ENCODE data around the gene HOXA13. TPM values are rescaled to one million over a fixed set of nuclear protein-coding genes. Genes with fewer than 3 reads are reported as not detected.

The HOXA13 gene
- total RNA-seq, 1 donor from 2014 or later, result not detected

DNA sequence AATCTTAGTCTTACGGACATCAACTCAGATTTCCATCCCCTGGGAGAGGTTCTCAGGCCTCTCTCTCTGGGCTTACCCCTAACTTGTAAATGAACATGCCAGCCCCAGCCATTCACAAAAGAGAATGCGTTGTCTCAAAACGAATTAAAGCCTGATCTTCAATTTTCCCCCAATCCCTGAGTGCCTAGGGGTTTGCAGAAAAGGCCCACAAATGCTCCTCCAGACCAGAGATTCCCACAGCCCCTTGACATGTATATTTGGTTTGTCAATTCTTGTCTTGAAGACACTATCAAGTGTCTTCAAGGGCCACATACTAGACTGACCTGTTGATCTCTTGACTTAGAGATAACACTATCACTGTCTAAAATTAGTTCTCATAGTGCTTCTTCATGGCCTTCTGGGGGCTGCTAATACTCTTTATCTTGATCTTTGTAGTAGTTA is 11.9 kb upstream of the HOXA13 start:
- ATAC-seq, result no peak
- intact Hi-C loops (cut with DNase I), result loop anchor here (5.0 to 10.0 kb wide), 3 partner anchors 366 to 711 kb away; no protein-coding TSS in a partner anchor
- DNase-seq (ENCODE audit: missing footprints), result no peak

DNA sequence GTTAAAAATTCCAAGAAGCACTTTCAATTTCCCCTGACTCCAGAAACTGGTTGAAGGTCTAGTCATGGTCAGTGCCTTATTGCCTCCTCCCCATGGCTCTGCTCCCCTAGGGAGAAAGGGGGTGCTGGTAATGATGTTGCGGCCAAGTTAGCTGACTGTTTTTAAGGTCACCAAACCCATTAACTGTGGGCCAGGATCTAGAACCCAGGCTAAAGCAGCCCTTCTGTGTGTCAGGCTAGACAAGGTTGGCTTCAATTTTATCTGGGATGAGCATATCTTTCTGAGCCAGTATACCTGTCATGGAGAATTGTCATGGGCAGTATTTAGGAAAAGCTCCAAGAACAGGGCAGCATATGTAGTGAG is 11.2 kb upstream of the HOXA13 start:
- intact Hi-C loops (cut with DNase I), result loop anchor here (5.0 to 10.0 kb wide), 3 partner anchors 366 to 711 kb away; no protein-coding TSS in a partner anchor
- ATAC-seq, result no peak
- DNase-seq (ENCODE audit: missing footprints), result no peak

DNA sequence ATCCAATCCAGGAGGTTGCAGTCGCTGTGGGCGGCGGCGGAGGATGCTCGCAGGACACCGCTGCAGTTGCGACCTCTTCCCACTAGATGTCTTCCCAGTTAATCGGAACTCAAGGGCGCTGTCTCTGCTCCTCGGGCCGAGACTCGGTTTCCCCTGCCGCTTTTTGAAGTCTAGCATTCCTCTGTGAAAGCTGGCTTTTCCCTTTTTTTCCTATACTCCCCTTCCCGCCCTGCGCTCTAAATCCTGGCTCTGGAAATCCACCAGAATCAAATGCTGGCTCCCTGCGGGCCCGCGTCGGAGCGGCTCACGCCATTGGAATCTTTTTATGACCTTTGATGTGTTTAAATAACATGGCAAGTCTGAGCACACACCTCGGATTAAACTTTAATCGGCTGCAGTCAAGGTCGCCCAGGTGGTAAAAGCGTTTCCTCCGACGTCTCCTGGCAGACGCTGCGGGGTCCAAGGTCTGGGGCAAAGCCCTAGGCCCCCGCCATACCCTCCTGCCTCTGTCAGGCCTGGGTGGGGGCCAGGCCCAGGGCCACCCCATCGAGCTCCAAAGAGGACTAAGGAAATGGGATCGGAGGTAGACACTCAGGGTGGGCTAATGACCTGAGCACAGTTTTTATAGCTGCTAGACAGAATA is 10.7 kb upstream of the HOXA13 start:
- no peak for DNase-seq (ENCODE audit: missing footprints)
- peak; percentile 59 for ATAC-seq
- intact Hi-C loops (cut with DNase I), result loop anchor here (5.0 to 10.0 kb wide), 3 partner anchors 367 to 712 kb away; no protein-coding TSS in a partner anchor

DNA sequence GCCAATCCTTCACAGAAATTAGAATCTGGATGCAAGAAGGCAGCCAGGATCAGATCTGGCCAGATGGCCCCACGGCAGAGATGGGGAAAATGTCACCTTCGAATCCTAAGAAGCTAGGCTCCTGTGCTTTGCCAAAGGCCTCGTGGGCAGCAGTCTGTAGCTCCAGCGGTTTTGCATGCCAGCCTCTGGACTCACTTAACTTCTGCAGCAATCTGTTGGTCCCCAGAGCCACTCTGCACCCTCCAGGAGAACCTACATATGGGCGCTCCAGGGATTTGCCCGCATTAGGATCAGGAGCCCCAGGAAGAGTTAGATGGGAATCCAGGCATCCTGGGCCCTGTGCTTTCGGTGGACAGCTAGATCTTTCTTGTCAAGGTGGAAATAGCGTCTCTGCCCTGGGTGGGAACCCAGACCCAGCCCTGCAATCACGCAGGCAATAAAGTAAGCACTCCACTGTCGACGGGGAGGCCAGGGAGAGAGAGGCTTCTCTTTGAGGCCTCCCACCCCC is 10.1 kb upstream of the HOXA13 start:
- no peak for ATAC-seq
- intact Hi-C loops (cut with DNase I), result loop anchor here (5.0 to 10.0 kb wide), 3 partner anchors 367 to 712 kb away; no protein-coding TSS in a partner anchor
- DNase-seq (ENCODE audit: missing footprints), result no peak

DNA sequence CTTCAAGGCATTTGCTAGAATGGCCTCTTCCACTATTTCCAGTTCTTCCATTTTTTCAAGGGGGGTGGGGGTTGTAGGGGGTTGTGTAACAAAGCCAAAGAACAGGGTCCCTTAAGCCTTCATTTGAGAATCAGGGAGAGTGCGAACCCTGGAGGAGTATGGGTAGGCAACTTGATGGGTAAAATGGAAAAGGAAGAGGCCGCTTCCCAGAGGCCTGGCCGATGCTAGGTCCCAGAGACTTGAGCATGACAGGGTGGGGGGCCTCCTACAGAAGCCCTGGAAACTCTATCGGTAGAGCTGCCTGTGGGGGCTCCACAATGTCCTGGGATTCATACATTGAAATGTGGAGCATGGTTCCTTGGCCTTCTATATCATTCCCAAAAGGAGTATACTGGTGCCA is 9.1 kb upstream of the HOXA13 start:
- intact Hi-C loops (cut with DNase I), result no loop called here
- ATAC-seq, result no peak
- DNase-seq (ENCODE audit: missing footprints), result no peak

DNA sequence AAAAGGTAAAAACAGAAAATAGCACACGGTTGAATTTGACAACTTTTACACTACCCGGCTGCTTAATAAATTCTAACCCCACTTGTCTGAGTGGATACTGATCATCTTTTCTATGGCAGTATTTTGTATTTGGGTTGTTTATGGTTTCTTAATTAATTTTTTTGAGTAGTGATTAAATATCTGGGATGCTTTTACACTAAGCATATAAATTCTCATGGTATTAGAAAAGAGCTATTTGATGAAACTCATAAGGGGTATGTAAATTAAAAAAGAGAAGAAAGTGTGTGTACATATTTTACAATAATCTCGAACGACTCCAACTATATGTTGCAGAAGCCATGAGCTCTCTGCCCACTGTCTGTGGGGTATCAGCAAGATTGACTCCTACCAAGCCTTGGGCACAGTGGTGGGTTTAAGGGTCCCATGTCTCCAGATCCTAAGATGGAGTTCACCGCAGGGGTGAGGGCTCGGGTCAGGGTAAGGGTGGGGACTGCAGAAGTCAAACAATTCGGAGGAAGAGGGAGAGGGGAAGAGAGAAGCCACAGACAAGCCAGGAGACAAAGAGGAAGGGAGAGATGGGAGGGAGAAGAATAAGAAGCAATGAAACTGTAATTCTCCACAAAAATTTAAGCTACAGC is 7.6 kb upstream of the HOXA13 start:
- intact Hi-C loops (cut with DNase I), result no loop called here
- DNase-seq (ENCODE audit: missing footprints) (no peak), ATAC-seq (no peak)

DNA sequence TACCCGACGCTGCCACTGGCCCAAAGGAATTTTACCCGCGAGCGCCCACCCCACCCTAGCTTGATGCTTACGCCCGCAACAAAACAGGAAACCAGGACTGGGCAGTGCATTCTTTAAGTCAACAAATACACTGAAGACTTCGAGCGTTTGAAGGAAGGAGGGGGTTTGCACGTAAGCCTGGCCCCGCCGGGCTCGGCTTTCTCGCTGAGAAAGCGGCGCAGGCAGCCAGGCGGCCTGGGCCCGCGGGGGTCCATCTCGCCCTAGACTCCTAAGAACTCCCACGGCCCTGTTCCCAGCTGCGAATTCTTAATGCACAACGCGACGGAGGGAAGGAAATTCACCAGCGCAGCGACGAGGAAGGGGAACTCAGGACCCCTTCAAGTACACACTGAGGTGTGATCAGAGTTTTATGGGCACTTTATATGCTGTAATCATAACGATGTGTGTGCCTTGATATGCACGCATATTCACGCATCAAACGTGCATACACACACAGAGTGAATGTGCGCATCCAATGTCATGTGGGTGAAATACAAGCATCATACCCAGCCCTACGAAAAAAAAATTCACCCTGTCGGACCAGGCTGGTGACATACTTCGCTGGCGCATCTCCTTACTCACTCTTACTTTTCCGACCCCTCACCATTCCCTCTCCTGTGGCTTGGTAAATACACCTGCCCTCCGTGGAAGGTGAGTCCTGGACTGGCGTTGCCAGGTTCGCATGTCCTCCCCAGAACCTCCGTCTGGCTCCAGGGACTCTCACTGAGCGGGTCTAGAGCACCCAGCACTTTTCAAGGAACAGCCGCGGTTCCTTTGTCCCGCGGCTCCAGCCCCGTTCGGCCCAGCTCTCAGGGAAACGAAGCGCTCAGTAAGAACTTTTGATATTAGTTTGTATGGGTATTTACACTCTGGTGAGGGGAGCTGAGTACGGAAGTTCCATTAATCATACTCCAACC is 5.7 kb upstream of the HOXA13 start:
- no peak for ATAC-seq
- intact Hi-C loops (cut with DNase I), result no loop called here

DNA sequence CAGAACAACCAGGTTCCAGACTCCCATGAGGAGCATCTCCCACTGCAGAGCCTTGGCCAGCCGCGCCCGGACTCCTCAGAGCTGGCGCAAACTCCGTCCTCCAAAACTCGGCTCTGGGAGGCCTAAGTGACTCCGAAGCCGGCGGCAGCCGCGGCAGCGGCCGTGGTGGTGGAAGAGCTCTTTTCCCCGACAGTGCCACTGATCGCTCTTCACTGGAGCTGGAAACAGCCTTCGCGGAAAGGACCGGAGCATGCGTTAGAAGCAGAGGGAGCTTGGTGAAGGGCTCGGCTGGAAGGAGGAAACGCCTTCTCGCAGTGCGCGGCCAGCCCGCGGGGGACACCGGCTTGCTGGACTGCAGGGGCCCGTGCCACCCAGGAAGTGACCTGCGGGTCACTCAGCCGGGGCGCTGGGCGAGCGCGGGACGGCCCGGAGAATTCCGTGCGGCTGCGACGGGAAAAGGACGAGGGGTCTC is 5.0 kb upstream of the HOXA13 start:
- intact Hi-C loops (cut with DNase I), result no loop called here
- DNase-seq (ENCODE audit: missing footprints) (no peak), ATAC-seq (no peak)

More for the DNA sequence above, 5.7 kb upstream of the HOXA13 start:
- no peak for DNase-seq (ENCODE audit: missing footprints)

DNA sequence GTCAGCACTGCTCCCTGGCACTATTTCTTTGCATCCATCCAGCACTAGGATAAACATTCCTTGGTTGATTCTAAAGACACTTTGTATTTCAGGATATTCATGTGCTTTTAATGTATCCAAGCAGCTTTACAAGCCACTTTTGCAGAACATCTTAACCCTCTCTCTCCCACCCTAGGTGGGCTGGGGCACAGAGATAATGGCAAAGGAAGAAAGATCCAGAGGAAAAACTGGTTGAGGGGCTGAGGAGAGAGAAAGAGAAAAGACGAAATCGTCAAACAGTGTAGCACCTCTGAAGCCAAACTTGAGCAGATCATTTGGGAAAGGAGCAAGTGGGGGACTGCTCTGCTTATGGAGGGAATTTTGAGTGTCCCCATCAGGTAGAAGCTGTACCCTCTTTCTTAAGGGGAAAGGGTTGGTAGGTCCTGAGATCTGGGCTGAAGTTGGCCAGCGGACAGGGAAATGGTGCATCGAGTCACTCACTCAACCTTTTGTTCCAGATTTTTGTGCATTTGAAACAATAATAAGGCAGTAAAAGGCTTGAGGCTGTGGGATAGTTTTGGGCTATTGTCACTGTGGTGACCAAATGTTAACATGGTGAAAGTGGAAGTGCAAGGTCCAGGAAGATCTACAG is 4.2 kb upstream of the HOXA13 start:
- intact Hi-C loops (cut with DNase I), result no loop called here
- ATAC-seq (no peak), DNase-seq (ENCODE audit: missing footprints) (no peak)

DNA sequence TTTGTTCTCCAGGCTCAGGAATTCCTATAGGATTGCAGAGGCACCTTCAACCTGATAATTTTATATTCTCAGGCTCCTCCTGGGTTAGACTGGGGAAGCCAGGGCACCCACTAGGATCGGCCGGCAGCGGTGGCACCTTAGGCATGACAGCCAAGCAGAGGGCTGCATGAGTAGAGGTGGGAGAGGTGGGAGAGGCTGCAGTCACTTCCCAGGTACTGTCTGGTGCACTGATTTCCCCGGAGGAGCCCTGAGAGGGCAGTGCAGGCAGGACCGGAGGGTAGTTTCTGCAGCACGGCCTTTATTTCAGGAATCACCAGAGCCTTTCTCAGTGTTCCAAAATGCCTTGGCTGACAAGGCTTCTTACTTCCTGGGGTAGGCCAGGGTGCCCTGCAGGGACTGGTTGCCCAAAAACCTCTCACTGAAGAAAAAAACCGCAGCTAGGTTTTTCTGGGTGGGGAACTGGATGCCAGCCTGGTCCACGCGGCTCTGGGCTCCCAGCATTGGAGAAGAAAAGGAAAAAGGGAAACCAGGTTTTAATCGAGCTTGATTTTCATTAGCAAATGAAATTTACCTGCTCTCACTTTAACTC is 3.6 kb upstream of the HOXA13 start:
- no peak for DNase-seq (ENCODE audit: missing footprints)
- intact Hi-C loops (cut with DNase I), result no loop called here
- ATAC-seq, result no peak

DNA sequence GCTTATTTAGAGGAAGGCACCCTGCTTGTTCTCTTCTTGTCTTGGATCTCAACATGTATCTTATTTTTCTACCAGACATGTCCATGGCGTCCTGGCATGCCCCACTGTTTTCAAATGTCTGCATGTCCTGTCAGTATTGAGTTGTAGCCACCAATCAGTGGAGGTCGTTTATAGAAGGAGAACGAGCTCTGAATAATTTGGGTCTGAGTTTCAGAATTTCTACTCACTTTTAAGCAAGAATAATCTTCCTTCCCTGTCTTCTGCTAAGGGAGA is 2.9 kb upstream of the HOXA13 start:
- intact Hi-C loops (cut with DNase I), result no loop called here
- DNase-seq (ENCODE audit: missing footprints) (no peak), ATAC-seq (no peak)

DNA sequence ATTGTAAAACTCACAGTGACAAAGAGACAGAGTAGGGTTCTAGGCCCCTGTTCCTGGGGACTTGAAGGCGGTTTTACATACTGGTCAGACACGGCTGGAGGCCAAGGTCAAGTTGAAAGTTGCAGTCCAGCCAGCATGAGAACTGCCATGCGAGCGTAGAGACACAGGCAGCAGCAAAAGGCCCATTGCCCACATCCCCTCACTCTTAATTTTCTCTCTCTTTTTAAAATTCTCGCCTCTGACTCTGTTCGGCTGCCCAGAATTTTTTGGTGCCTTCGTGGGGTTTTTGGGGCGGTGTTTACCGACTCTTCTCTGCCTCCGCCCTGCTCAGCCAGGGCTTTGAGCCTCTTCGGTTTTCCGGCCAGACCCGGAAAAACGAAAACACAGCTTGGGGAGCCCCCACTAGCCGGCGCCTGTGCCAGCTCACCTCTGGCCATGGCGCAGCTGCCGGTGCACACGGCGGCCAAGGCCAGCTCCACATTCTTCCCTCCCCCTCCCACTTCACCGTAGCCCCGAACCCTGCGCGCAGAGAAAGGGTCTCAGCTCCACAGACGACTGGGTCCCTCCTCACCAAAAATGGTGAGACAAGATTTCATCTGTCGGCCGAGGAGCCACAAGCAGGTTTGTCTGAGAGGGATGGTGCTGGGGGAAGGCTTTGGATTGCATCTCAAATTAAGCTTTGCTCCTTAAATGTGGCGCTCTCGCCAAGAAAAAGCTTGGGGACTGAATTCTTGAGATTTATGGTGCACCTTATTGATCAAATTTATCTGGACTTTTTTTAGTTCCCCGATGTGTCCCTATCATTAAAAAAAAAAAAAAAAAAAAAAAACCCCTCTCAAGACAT is 2.3 kb upstream of the HOXA13 start:
- DNase-seq (ENCODE audit: missing footprints) (no peak), ATAC-seq (no peak)
- intact Hi-C loops (cut with DNase I), result no loop called here

DNA sequence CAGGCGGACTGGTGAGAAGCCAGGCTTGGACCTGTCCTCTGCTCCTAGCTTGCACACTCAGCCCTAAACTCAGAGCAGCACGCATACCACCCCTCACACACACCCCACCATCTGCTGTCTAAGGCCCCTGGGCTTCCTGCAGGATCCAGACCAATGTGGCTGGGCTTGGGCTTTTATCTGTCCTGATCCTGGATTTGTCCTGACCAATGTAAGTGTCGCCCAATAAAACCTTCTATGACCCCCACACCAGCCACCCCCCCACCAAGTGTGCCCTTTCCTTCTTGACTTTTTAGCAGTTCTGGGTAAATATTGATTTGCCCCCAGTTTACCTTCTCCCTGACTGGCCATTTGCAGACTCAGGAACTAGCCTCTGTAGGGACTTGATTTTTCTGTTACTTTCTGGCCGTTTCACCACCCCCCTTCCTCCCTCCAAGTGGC is 1.7 kb upstream of the HOXA13 start:
- intact Hi-C loops (cut with DNase I), result no loop called here
- DNase-seq (ENCODE audit: missing footprints) (no peak), ATAC-seq (no peak)

DNA sequence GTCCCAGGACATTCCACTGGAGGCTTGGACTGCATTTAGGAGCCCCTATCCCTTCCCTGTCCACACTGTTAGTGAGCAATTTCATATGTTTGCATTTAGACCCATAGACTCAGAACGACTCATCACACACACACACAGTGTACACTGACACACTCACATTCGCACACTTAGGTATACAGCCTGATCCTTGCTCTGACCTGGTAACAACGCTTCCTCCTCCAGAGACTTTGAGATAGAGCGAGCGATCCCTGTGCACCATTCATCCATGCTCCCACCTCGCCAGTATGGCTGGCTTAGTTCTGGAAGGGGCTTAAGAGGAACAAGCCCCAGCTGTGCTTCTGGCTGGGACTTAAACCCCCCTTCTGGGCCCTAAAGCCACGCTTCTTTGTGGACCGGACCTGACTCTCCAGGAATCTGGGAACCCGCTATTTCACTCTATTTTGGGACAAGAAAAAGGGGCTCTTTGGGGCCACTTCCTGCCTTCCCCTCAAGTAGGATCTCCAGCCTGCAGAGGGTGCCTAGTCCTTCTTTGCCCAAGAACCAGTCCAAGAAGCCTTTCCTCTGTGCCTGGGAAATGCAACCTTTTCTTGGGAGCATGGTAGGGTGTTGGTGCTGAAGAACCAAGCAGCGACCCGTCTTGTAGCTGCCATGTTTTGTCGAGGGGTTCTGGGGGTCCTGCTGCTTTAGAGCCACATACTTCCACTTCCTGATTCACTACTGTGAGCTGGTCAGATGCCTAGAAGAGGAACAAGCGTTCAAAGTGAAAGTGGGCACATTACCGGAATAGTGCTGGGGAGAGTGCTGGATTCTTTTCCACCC is 1.1 kb upstream of the HOXA13 start:
- DNase-seq (ENCODE audit: missing footprints) (no peak), ATAC-seq (no peak)
- intact Hi-C loops (cut with DNase I), result no loop called here

DNA sequence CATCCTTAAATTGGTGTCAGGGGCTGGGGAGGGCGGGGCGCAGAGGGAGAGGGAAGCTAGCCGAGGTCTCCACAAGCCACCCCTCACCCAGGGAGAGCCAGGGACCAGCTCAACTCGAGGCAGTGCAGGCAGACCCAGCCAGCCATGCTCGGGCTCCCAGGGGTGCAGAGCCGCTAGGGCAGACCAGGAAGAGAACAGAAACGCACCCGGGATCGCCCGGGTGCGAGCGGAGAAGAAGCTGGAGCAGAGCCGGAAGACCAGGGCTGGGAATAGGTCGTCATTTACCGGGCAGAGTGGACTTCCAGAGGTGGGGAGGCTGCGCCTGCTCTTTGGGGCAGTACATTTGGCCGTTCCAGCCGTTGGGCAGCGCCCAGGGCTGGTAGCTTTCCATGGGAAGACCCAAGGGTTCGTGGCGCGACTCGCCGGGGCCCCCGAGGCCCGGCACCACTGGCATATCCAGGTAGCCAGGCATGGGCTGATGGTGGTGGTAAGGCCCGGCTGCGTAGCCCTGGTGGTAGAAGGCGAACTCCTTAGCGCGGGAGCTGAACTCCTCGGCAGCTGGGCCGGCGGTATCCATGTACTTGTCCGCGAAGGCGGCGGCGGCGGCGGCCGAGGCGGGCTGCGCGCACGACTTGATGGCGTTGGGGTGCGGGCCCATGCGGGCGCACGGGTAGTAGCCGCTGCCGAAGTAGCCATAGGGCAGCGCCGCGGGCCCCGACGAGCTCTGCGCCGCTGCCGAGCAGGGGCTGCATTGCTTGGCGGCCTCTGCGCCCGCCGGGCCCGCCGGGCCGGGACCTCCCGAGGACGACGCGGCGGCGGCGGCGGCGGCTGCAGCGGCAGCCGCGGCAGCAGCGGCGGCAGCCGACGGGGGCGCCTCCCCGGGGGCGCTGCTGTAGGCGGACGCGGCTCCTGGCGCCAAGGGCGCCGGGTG is 755 bp downstream of the HOXA13 start:
- no peak for DNase-seq (ENCODE audit: missing footprints)
- intact Hi-C loops (cut with DNase I), result loop anchor here (5.0 kb wide), 4 partner anchors 378 to 1653 kb away; no protein-coding TSS in a partner anchor
- ATAC-seq, result no peak
